Dermis blood vessel endothelial cell (primary cell): ENCODE results near the gene XXYLT1. TPM values are rescaled to one million over a fixed set of nuclear protein-coding genes. Genes with fewer than 3 reads are reported as not detected.
"Not testable (repeated sequence)": the region's sequence is repeated elsewhere in the genome, so short reads cannot be mapped to it uniquely, and the experiment has no call there.

Experiments used
- DNase-seq: peaks from one replicate; pipeline ENCODE4 v3.0.0; 2010
- total RNA-seq: library from RNA; depleted of rRNA; stranded (reverse); fragments of >200 nt; gene quantifications from 2 replicates; pipeline ENCODE4 v1.2.3, GENCODE V29; 2014

The XXYLT1 gene
- total RNA-seq, 1 donor from 2014 or later, result 35.7 TPM

GRCh38 chr3:195204360-195205163 lies 66.4 kb downstream of the XXYLT1 start:
- DNase-seq, result peak; percentile 84

- no peak for DNase-seq
These were observed 67.4 kb downstream of the XXYLT1 start for GRCh38 chr3:195203606-195204005.

- no peak for DNase-seq
These were observed 69.7 kb downstream of the XXYLT1 start for GRCh38 chr3:195201295-195201694.

- DNase-seq, result peak; percentile 34
These were observed 70.7 kb downstream of the XXYLT1 start for GRCh38 chr3:195200010-195200822.

- DNase-seq, result no peak
These were observed 72.3 kb downstream of the XXYLT1 start for GRCh38 chr3:195198426-195199346.

- peak; percentile 77 for DNase-seq
These were observed 73.1 kb downstream of the XXYLT1 start for GRCh38 chr3:195197765-195198425.

GRCh38 chr3:195196266-195196665 lies 74.7 kb downstream of the XXYLT1 start:
- peak; percentile 62 for DNase-seq

- DNase-seq, result peak; percentile 69
These were observed 75.4 kb downstream of the XXYLT1 start for GRCh38 chr3:195195321-195196209.

- DNase-seq, result peak; percentile 67
These were observed 76.3 kb downstream of the XXYLT1 start for GRCh38 chr3:195194559-195195206.

GRCh38 chr3:195191580-195191979 lies 79.4 kb downstream of the XXYLT1 start:
- no peak for DNase-seq

- no peak for DNase-seq
These were observed 81.1 kb downstream of the XXYLT1 start for GRCh38 chr3:195189821-195190220.

- DNase-seq, result no peak
These were observed 82.5 kb downstream of the XXYLT1 start for GRCh38 chr3:195188426-195188927.

GRCh38 chr3:195187609-195188425 lies 83.1 kb downstream of the XXYLT1 start:
- DNase-seq, result peak; percentile 72

- not testable (repeated sequence) for DNase-seq
These were observed 84.3 kb downstream of the XXYLT1 start for GRCh38 chr3:195186710-195187047.

GRCh38 chr3:195186041-195186709 lies 84.8 kb downstream of the XXYLT1 start:
- DNase-seq, result no peak

- no peak for DNase-seq
These were observed 85.4 kb downstream of the XXYLT1 start for GRCh38 chr3:195185583-195185982.

GRCh38 chr3:195184716-195185421 lies 86.1 kb downstream of the XXYLT1 start:
- no peak for DNase-seq
